Mononuclear cell (primary cell): ENCODE data around the gene DEFB110. TPM values are rescaled to one million over a fixed set of nuclear protein-coding genes. Genes with fewer than 3 reads are reported as not detected.

ENCODE experiments used
- H3K27me3 ChIP-seq: 2 replicates; pipeline ENCODE4 v1.6.0; 2011; ENCODE audit warnings: low read length, control low read depth; ENCODE audit not compliant: insufficient read depth
- H3K4me1 ChIP-seq: 2 replicates; pipeline ENCODE4 v1.5.1; 2011; ENCODE audit warnings: mild to moderate bottlenecking, low read length, control low read depth; ENCODE audit not compliant: insufficient read depth
- H3K4me3 ChIP-seq: 2 replicates; pipeline ENCODE4 v1.5.1; 2011; ENCODE audit warnings: mild to moderate bottlenecking, low read length, moderate library complexity
- H3K9me3 ChIP-seq: 2 replicates; pipeline ENCODE4 v1.5.1; 2011; ENCODE audit warnings: low read depth, mild to moderate bottlenecking, control low read depth, low read length
- total RNA-seq: library from RNA; depleted of rRNA; stranded (reverse); fragments of >200 nt; gene quantifications from one replicate; pipeline ENCODE4 v1.2.3, GENCODE V29; 2012

The DEFB110 gene
- total RNA-seq, 1 donor, result not detected

GRCh38 chr6:49980898-49981297 is 40.9 kb downstream of the DEFB110 start:
- Histone ChIP-seq H3K9me3 (no peaks in the 10 kb centered on the region), H3K27me3 (no peaks in the 10 kb centered on the region), H3K4me3 (no peak overlapping the region), H3K4me1 (no peaks in the 10 kb centered on the region)

DNA sequence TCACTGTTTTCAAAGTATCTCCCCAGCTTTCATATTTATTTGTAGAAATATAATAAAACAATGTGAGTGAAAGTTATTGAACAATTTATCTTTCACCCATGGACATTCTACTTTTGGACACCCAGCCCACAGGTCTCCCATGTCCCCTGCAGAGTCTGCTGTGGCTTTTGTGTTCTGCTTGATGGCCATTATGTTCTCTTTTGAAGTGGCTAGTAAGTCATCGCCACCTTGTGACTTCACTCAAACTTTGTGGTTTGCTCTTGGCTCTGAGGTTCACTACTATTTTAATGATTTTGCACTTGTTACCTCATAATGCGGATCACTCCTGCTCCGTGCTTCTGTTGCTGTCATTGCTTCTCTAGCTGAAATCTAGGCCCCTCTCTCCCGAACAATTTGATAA is 42.2 kb downstream of the DEFB110 start:
- Histone ChIP-seq H3K4me1 (no peaks in the 10 kb centered on the region), H3K4me3 (no peak overlapping the region), H3K9me3 (no peaks in the 10 kb centered on the region), H3K27me3 (no peaks in the 10 kb centered on the region)

GRCh38 chr6:49978332-49979226 is 43.2 kb downstream of the DEFB110 start:
- Histone ChIP-seq H3K4me3 (no peak overlapping the region), H3K9me3 (no peaks in the 10 kb centered on the region), H3K27me3 (no peaks in the 10 kb centered on the region), H3K4me1 (no peaks in the 10 kb centered on the region)

DNA sequence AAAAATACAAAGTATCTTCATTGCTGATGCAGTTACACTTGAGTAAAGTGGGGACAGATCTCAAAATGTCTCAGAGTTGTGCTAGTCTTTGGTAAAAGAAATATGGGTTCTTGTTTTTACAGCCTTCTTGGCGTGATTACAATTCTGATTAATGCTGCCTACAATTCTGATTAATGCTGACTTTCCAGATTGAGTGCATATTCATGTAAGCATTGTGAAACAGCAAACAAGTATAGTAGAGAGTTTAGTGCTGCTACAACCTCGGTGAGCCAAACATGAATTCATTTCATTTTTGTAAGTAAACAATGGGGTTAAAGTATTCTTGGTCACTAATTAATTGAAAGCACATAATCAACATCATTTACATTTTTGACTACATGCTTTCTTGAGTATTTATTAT is 52.2 kb downstream of the DEFB110 start, which contains the start of gene DEFB113:
TSS of gene DEFB113 (minus strand) at position 21 of the 400 bp plus-strand sequence. CDS start at position 21, 0 bp downstream.
- Histone ChIP-seq H3K27me3 (no peaks in the 10 kb centered on the region), H3K9me3 (no peaks in the 10 kb centered on the region), H3K4me1 (no peaks in the 10 kb centered on the region), H3K4me3 (no peak within 1 kb of the TSS)

Other genes with a start within 250 kb of the DEFB110 start
- not detected for gene PGK2, start 234.7 kb downstream of the DEFB110 start, total RNA-seq
- not detected for gene CRISP1, start 155.5 kb downstream of the DEFB110 start, total RNA-seq
- gene DEFB114, start 57.8 kb downstream of the DEFB110 start, total RNA-seq, result not detected
- gene DEFB113, start 52.4 kb downstream of the DEFB110 start, total RNA-seq, result not detected
- not detected for gene DEFB112, start 27.9 kb upstream of the DEFB110 start, total RNA-seq